Activated CD4-positive, alpha-beta T cell treated with anti-CD3 and anti-CD28 coated beads, Interleukin-2, amount 10 ng/mL, durations not matched to agents 7 days and 5 days (primary cell): ENCODE data around the gene SSH2. TPM values are rescaled to one million over a fixed set of nuclear protein-coding genes. Genes with fewer than 3 reads are reported as not detected.
A peak's percentile ranks its signal among the peaks of the same experiment; 100 is the strongest.

Source experiments
- CTCF ChIA-PET: fragments of 350-600 bp; sonication (Branson Sonifier 250); formaldehyde crosslinking; loops from one replicate; lab custom pipeline; 2021; ENCODE audit warnings: antibody characterized with exemption; lab: Charles Lee
- POLR2A ChIA-PET: fragments of 350-600 bp; sonication (Branson Sonifier 250); formaldehyde crosslinking; loops from one replicate; lab custom pipeline; 2021; ENCODE audit warnings: antibody characterized with exemption; lab: Charles Lee
- DNase-seq: peaks from one replicate; pipeline ENCODE4 v3.0.0-alpha.2; 2020
- H3K27ac Mint-ChIP-seq: one replicate; pipeline ENCODE4 v1.8.0; 2021; ENCODE audit warnings: mild to moderate bottlenecking, moderate library complexity, mixed read lengths
- H3K27me3 Mint-ChIP-seq: one replicate; pipeline ENCODE4 v1.8.0; 2021; ENCODE audit warnings: mixed read lengths
- H3K36me3 Mint-ChIP-seq: one replicate; pipeline ENCODE4 v1.8.0; 2021; ENCODE audit warnings: low read depth, mixed read lengths
- H3K4me1 Mint-ChIP-seq: one replicate; pipeline ENCODE4 v1.8.0; 2021; ENCODE audit warnings: mixed read lengths
- H3K4me3 Mint-ChIP-seq: one replicate; pipeline ENCODE4 v1.8.0; 2021; ENCODE audit warnings: mild to moderate bottlenecking, moderate library complexity, mixed read lengths
- H3K9me3 Mint-ChIP-seq: one replicate; pipeline ENCODE4 v1.8.0; 2021; ENCODE audit warnings: mixed read lengths
- total RNA-seq, 2 experiments: library from RNA; stranded (reverse); gene quantifications; one replicate each; pipeline ENCODE4 v1.2.3, GENCODE V29; 2021

The SSH2 gene
- total RNA-seq, 2 experiments from 2014 or later = 72.5 to 74.2 TPM

DNA sequence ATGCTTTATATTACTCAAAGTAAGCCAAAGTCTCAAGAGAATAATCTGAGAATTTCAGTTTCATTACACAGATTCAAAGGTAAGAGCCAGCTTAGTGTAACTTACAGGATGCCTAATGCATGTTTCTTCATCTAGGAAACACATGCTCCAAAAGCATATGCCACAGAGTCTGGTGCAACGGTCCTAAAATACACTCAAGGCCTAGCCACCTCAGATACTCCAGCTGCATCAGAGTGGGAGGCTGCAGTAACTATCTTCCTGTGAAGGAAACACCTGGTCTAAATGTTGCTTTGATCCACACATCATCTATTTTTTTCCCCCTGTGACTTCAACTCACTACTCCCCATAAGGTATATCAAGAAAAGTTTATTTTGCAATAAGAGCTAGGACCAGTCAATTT is 255.7 kb downstream of the SSH2 start:
- DNase-seq = no peak
- H3K9me3 Mint-ChIP-seq = no peaks in the 10 kb centered on the region
- no peaks in the 10 kb centered on the region for H3K27me3 Mint-ChIP-seq
- POLR2A ChIA-PET = interaction anchor here (0.5 to 1.1 kb wide), 3 partner anchors 7 to 42 kb away, joined by 3 to 4 read pairs (median 4); no protein-coding TSS in a partner anchor
- CTCF ChIA-PET = interaction anchor here (2.0 to 3.1 kb wide), 3 partner anchors 8 to 78 kb away, joined by 4 to 12 read pairs (median 8); no protein-coding TSS in a partner anchor
- peaks cover 28% of the 10 kb centered on the region for H3K4me1 Mint-ChIP-seq
- H3K27ac Mint-ChIP-seq = no peak overlapping the region
- H3K36me3 Mint-ChIP-seq = peaks cover 43% of the 10 kb centered on the region
- no peak overlapping the region for H3K4me3 Mint-ChIP-seq

DNA sequence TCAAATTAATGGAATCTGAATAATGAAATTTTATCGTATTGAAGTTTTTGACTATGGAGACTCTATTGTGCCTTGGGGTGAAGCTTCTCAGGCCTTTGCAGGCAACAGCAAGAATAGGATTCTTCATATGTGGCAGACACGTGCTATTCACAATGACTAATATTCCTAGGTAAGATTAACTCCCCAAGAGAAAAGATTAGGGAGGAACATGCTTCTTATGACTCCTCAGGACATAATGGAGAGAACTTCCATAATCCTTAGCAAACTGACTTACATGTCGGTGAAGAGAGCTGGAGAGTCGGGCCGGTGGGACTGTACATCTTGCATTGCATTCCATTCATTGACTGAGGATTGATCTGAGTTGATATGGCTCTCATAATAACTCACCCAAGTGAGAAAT is 258.4 kb downstream of the SSH2 start:
- POLR2A ChIA-PET = no interaction called here
- peaks cover 46% of the 10 kb centered on the region for H3K36me3 Mint-ChIP-seq

DNA sequence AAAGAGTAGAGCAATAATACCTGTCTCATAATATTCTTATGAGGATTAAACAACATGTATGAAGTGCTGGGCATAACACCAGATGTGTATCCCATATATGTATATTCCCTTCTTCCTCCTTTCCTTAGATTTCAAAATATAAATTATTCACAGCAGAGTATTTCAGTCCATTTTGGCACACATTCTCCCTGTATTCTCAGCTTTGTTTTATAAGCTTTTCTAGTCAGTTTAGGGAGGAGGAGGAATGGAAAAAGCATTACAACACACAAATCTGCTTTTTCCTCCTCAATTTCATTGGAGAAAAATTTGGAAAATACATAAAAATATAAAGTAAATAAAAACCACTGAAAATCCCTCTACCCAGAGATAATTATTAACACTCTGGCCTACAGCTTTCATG is 260.8 kb downstream of the SSH2 start:
- no peaks in the 10 kb centered on the region for H3K27me3 Mint-ChIP-seq
- ChIA-PET POLR2A (no interaction called here), CTCF (interaction anchor here (1.3 kb wide), 1 partner anchor 12 kb away, joined by 3 read pairs; no protein-coding TSS in a partner anchor)
- no peak for DNase-seq
- peaks cover 58% of the 10 kb centered on the region for H3K36me3 Mint-ChIP-seq
- no peak overlapping the region for H3K27ac Mint-ChIP-seq
- H3K4me1 Mint-ChIP-seq = peaks cover 18% of the 10 kb centered on the region
- no peaks in the 10 kb centered on the region for H3K9me3 Mint-ChIP-seq
- H3K4me3 Mint-ChIP-seq = no peak overlapping the region

More for the DNA sequence above, 258.4 kb downstream of the SSH2 start:
- Mint-ChIP-seq H3K9me3 (no peaks in the 10 kb centered on the region), H3K4me1 (peaks cover 24% of the 10 kb centered on the region), H3K4me3 (no peak overlapping the region), H3K27me3 (no peaks in the 10 kb centered on the region), H3K27ac (no peak overlapping the region)
- DNase-seq = no peak
- CTCF ChIA-PET = interaction anchor here (0.6 to 1.4 kb wide), 4 partner anchors 12 to 291 kb away, joined by 3 to 5 read pairs (median 3); no protein-coding TSS in a partner anchor

DNA sequence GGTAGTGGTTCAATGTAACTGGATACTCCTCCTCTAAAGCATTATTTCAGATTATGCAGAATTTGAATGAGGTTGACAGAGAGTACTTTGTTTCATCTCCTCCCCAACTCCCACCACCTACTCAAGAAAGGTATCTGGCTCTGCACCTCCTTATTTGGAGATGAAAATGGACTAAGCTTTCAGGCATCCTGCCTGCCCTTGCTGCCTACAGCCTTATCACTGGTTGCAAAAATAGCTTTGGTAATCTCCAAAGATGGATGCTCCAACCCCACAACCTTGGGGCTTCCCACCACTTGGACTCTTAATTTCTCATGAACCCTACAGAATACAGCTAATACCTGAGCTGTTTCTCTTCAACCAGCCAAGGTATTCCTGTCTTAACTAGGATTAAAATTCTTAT is 262.1 kb downstream of the SSH2 start:
- DNase-seq = no peak
- Mint-ChIP-seq H3K27ac (no peak overlapping the region), H3K4me3 (no peak overlapping the region), H3K27me3 (no peaks in the 10 kb centered on the region), H3K4me1 (peaks cover 13% of the 10 kb centered on the region), H3K9me3 (no peaks in the 10 kb centered on the region), H3K36me3 (peaks cover 56% of the 10 kb centered on the region)
- ChIA-PET POLR2A (no interaction called here), CTCF (interaction anchor here (0.8 to 1.7 kb wide), 4 partner anchors 10 to 24 kb away, joined by 3 to 5 read pairs (median 4); no protein-coding TSS in a partner anchor)

DNA sequence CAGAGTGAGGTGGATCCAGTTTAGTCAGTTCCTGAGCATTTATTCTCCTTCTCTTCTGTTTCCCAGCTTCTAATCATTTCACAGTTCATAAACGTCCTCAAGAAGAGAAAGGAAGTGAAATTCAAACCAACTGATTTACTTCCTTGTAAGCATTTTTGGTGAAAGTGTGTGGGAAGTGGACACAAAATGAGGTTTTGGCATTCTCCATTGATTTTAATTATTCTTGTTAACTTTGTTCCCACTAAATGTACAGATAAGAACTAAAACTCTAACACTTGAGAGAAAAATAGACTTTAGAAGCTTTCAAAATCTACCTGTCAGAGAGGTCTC is 264.6 kb downstream of the SSH2 start:
- Mint-ChIP-seq H3K9me3 (no peaks in the 10 kb centered on the region), H3K27me3 (no peaks in the 10 kb centered on the region), H3K27ac (no peak overlapping the region), H3K4me3 (no peak overlapping the region), H3K4me1 (peaks cover 17% of the 10 kb centered on the region), H3K36me3 (peaks cover 63% of the 10 kb centered on the region)
- CTCF ChIA-PET = interaction anchor here (0.7 to 1.6 kb wide), 3 partner anchors 26 to 136 kb away, joined by 3 to 6 read pairs (median 3); no protein-coding TSS in a partner anchor
- DNase-seq = no peak
- POLR2A ChIA-PET = no interaction called here

DNA sequence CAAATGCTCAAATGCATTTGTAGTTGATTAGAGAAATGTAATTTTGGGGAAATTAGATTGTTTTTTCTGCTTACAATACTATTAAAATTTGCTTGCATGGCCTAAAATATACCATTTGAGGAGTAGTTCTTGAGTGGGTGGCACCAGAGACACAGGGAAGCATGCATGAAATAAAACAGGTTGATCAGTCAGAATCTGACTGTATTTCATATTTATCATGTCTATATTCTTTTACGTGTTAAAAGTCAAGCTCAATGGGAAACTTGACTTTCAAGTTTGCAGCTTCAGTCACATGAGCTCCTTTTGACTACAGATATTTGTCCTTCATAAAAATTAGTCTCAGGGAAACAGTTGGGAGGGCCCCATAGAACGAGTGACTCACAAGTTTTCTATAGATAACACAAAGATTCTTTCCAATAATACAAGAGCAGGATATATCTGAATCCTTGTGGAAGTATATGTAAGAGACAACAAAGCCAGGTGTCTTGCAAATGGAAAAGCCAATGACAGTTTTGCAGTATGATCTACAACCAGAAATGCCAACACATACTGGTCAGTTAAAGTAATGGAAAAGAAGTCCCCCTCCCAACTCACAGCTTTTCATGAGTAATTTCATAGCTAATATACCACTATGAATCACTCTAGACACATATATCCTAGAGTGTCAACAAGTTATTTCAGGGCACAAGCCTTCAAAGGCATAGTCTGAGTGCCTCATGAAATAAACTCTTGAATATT is 265.1 kb downstream of the SSH2 start:
- ChIA-PET POLR2A (no interaction called here), CTCF (interaction anchor here (1.6 kb wide), 1 partner anchor 48 kb away, joined by 6 read pairs; no protein-coding TSS in a partner anchor)
- H3K9me3 Mint-ChIP-seq = no peaks in the 10 kb centered on the region
- DNase-seq = no peak
- no peaks in the 10 kb centered on the region for H3K27me3 Mint-ChIP-seq
- no peak overlapping the region for H3K27ac Mint-ChIP-seq
- H3K4me1 Mint-ChIP-seq = peaks cover 19% of the 10 kb centered on the region
- H3K4me3 Mint-ChIP-seq = no peak overlapping the region
- H3K36me3 Mint-ChIP-seq = peaks cover 62% of the 10 kb centered on the region

DNA sequence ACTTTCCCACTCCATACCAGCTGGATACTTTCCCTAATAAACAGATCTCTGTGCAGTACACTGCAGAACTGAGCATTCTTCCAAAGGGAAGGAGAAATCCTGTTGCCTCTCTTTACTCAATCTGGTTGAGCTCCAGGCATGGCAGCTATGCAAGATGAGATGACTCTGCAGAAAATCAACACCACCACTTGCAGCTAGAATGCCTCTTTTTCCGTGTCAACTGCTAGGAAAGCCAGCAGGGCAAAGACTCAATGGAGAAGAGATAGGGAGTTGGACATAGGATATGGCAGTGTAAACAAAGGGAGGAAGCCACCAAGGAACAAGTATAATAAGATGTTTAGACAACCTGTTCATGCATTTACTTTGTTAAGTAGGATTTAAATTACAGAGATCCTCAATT is 266.9 kb downstream of the SSH2 start:
- Mint-ChIP-seq H3K4me3 (no peak overlapping the region), H3K9me3 (no peaks in the 10 kb centered on the region), H3K27ac (no peak overlapping the region), H3K4me1 (peaks cover 26% of the 10 kb centered on the region), H3K36me3 (peaks cover 63% of the 10 kb centered on the region), H3K27me3 (no peaks in the 10 kb centered on the region)
- ChIA-PET POLR2A (no interaction called here), CTCF (no interaction called here)
- DNase-seq = no peak

DNA sequence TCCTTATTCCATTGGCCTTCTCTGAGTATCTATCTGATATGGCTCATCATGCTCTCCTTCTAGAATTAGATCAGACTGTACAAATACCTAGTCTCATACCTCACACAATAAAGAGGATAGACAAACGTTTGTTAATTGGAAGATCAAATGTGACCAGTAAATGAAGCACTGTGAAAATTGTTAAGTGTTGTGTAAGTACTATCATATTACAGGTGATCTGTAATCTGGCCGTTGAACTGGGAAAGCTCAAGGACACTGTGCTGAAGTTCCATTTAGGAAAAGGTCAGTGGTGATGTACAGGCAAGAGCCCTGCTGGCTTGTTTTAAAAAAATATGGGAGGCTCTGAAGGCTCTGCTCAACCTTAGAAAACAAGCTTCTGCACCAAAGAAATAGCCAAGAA is 268.8 kb downstream of the SSH2 start:
- Mint-ChIP-seq H3K4me1 (peaks cover 22% of the 10 kb centered on the region), H3K27me3 (no peaks in the 10 kb centered on the region), H3K4me3 (no peak overlapping the region), H3K9me3 (no peaks in the 10 kb centered on the region), H3K36me3 (peaks cover 52% of the 10 kb centered on the region), H3K27ac (no peak overlapping the region)
- ChIA-PET POLR2A (no interaction called here), CTCF (no interaction called here)
- no peak for DNase-seq

DNA sequence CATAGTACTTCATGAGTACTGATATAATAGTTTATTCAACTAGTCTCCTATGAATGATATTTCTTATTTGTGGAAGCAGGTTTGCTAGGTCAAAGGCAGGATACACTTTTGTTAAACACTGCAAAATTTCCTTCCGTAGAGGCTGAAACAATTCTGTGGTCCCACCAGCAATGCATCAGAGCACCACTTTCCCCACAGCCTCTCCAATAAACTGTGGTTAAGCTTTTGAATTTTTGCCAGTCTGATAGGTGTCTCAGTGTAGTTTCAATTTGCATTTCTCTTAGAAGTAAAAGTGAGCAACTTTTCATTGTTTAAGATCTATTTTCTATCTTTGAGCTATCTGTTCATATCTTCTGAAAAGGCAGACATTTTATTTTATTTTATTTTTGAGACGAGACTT is 270.9 kb downstream of the SSH2 start:
- Mint-ChIP-seq H3K4me3 (no peak overlapping the region), H3K27ac (peak overlapping the region; percentile 68), H3K36me3 (peaks cover 44% of the 10 kb centered on the region), H3K9me3 (no peaks in the 10 kb centered on the region), H3K27me3 (no peaks in the 10 kb centered on the region), H3K4me1 (peaks cover 13% of the 10 kb centered on the region)
- DNase-seq = no peak
- POLR2A ChIA-PET = no interaction called here
- CTCF ChIA-PET = interaction anchor here (0.7 to 1.4 kb wide), 5 partner anchors 12 to 46 kb away, joined by 3 to 7 read pairs (median 3); no protein-coding TSS in a partner anchor

DNA sequence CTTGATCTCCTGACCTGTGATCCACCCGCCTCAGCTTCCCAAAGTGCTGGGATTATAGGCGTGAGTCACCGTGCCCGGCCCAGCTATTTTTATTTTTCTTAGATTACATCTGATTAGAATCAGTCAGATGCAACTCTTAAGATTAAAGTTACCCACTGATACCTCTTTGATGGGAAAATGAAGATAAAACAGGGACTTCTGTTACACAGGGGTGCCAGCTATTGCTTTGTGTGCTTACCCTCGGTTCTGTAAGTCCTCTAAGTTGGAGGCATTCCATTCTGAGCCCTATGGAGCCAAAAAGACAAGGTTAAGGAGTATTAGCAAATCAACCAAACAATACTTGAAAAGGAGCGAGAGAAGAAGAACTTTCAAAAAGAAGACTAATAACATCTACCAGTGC is 274.7 kb downstream of the SSH2 start:
- CTCF ChIA-PET = interaction anchor here (1.6 to 2.3 kb wide), 4 partner anchors 11 to 19 kb away, joined by 3 to 8 read pairs (median 4); no protein-coding TSS in a partner anchor
- no peak overlapping the region for H3K4me3 Mint-ChIP-seq
- peaks cover 43% of the 10 kb centered on the region for H3K36me3 Mint-ChIP-seq
- no peaks in the 10 kb centered on the region for H3K27me3 Mint-ChIP-seq
- DNase-seq = no peak
- peaks cover 8% of the 10 kb centered on the region for H3K4me1 Mint-ChIP-seq
- no peaks in the 10 kb centered on the region for H3K9me3 Mint-ChIP-seq
- POLR2A ChIA-PET = no interaction called here
- H3K27ac Mint-ChIP-seq = no peak overlapping the region

DNA sequence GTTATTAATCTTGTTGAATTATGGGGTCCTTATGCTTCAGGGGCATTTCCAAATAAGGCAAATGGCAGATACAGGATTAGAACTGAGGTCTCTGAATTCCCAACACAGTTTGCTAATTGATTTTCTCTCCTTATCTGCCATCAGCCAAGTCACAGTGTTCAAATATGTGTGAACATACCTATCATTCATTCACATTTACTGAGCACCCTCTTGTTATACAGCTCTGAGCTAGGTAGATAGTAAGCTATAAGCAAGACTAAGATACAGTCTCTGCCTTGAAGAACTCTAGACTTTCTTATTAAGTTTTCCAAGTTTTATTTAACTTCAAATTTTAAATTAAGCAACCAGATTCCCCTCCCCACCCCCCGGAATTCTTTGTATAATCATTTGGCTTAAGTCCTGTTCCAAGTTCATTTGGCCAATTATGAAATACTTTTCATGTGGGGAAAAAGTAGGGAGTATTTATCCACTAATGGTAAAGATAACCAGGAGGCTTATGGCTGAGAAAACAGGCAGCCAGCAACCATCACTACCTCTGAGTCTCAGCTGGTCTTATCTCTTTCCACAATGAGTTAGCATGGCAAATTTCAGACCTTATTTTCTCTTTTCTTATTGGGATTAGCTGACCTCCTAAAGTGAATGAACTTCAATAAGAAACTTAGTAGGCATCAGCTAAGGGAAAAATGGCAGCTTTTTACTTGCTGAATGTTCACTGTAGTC is 275.9 kb downstream of the SSH2 start:
- Mint-ChIP-seq H3K4me1 (peaks cover 4% of the 10 kb centered on the region), H3K4me3 (no peak overlapping the region), H3K9me3 (no peaks in the 10 kb centered on the region), H3K36me3 (peaks cover 51% of the 10 kb centered on the region), H3K27me3 (no peaks in the 10 kb centered on the region), H3K27ac (no peak overlapping the region)
- POLR2A ChIA-PET = interaction anchor here (0.5 kb wide), 1 partner anchor 130 kb away, joined by 6 read pairs; no protein-coding TSS in a partner anchor
- CTCF ChIA-PET = interaction anchor here (0.9 to 2.3 kb wide), 5 partner anchors 10 to 144 kb away, joined by 3 to 8 read pairs (median 4); no protein-coding TSS in a partner anchor
- DNase-seq = no peak

DNA sequence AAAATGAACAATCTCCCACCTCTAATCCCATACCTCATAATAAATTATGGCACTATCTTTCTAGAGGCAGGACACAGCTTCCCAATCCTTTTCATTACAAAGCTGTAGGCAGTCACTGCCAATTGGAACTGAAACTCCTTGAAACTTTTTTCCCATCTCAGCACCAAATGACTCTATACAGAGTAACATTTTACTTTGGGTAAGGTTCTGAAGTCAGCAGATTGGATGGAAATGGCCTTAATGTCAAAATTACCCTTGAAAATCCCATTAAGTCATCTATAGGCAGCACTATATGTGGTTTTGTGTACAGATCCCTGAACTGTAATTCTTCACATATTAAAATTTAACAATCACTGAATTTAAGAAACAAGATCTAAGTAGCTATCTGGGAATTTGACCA is 277.1 kb downstream of the SSH2 start:
- Mint-ChIP-seq H3K4me1 (no peaks in the 10 kb centered on the region), H3K4me3 (no peak overlapping the region), H3K36me3 (peaks cover 54% of the 10 kb centered on the region), H3K27ac (peak overlapping the region; percentile 25), H3K9me3 (no peaks in the 10 kb centered on the region), H3K27me3 (no peaks in the 10 kb centered on the region)
- DNase-seq = no peak
- CTCF ChIA-PET = interaction anchor here (0.6 to 1.2 kb wide), 3 partner anchors 35 to 145 kb away, joined by 3 to 6 read pairs (median 5); no protein-coding TSS in a partner anchor
- POLR2A ChIA-PET = interaction anchor here (0.6 kb wide), 1 partner anchor 58 kb away, joined by 3 read pairs; no protein-coding TSS in a partner anchor
